Prostate gland (tissue), 2 donors: ENCODE results near the gene MPIG6B.
A peak's percentile ranks its signal among the peaks of the same experiment; 100 is the strongest.

Experiments
- POLR2A ChIP-seq: fragments of 450-650 bp; IDR thresholded peaks from one replicate; pipeline ENCODE4 v1.6.1; 2016; ENCODE audit warnings: antibody characterized with exemption, mild to moderate bottlenecking
- POLR2AphosphoS5 ChIP-seq: sonication (generic); formaldehyde crosslinking; IDR thresholded peaks from one replicate; pipeline ENCODE4 v1.6.1; 2017; ENCODE audit warnings: antibody characterized with exemption
- TF ChIP-seq, protein P1 (sequence below), 4 experiments: fragments of 200-600 bp in 2 of 4; fragments of 450-650 bp in 2 of 4; sonication (generic) in 2 of 4; IDR thresholded peaks; 1 replicate in 3 of 4; 2 replicates in 1 of 4; pipeline ENCODE4 v1.5.1; 2016 to 2019; ENCODE audit warnings: antibody characterized with exemption in 4 of 4, mild to moderate bottlenecking in 2 of 4, moderate library complexity in 2 of 4

GRCh38 chr6:31718265-31718664, 4.9 kb upstream of the MPIG6B start:
- TF ChIP-seq, protein P1, sequence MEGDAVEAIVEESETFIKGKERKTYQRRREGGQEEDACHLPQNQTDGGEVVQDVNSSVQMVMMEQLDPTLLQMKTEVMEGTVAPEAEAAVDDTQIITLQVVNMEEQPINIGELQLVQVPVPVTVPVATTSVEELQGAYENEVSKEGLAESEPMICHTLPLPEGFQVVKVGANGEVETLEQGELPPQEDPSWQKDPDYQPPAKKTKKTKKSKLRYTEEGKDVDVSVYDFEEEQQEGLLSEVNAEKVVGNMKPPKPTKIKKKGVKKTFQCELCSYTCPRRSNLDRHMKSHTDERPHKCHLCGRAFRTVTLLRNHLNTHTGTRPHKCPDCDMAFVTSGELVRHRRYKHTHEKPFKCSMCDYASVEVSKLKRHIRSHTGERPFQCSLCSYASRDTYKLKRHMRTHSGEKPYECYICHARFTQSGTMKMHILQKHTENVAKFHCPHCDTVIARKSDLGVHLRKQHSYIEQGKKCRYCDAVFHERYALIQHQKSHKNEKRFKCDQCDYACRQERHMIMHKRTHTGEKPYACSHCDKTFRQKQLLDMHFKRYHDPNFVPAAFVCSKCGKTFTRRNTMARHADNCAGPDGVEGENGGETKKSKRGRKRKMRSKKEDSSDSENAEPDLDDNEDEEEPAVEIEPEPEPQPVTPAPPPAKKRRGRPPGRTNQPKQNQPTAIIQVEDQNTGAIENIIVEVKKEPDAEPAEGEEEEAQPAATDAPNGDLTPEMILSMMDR (IDR thresholded peaks at IDR 0.05): no peak
- TF ChIP-seq POLR2AphosphoS5 (peak; percentile 94), POLR2A (no peak)
